Heart right ventricle (tissue), 16 donors: ENCODE results near the gene ADD2. TPM values are rescaled to one million over a fixed set of nuclear protein-coding genes. Genes with fewer than 3 reads are reported as not detected.
A peak's percentile ranks its signal among the peaks of the same experiment; 100 is the strongest.

Source experiments
- ATAC-seq, 8 donors: fragments of 200-7000 bp; cut with Tn5 transposase; one replicate each; pipeline ENCODE4 v1.9.1; 2020; ENCODE audit warnings: mild to moderate bottlenecking in 8 of 8, moderate library complexity in 8 of 8, moderate number of reproducible peaks in 1 of 8
- DNase-seq, 2 donors: peaks; one replicate each; pipeline ENCODE4 v3.0.0-alpha.2; 2020
- H3K27ac ChIP-seq, 10 donors: fragments of 200-600 bp; sonication (generic) in 2 of 10; one replicate each; pipeline versions ENCODE4 v1.5.0 to v1.8.0; 2020 to 2022; ENCODE audit warnings: mild to moderate bottlenecking in 3 of 10
- H3K27me3 ChIP-seq, 7 donors: fragments of 200-600 bp; one replicate each; pipeline ENCODE4 v1.8.0; 2021 to 2022; ENCODE audit warnings: mild to moderate bottlenecking in 2 of 7
- H3K36me3 ChIP-seq, 9 donors: fragments of 200-600 bp; sonication (generic) in 1 of 9; one replicate each; pipeline versions ENCODE4 v1.5.0 to v1.8.0; 2020 to 2022; ENCODE audit warnings: mild to moderate bottlenecking in 2 of 9
- H3K4me1 ChIP-seq, 9 donors: fragments of 200-600 bp; sonication (generic) in 1 of 9; one replicate each; pipeline versions ENCODE4 v1.5.0 to v1.8.0; 2020 to 2022; ENCODE audit warnings: mild to moderate bottlenecking in 4 of 9
- H3K4me3 ChIP-seq, 10 donors: fragments of 200-600 bp; sonication (generic) in 2 of 10; one replicate each; pipeline versions ENCODE4 v1.5.0 to v1.8.0; 2020 to 2022; ENCODE audit warnings: mild to moderate bottlenecking in 7 of 10, moderate library complexity in 2 of 10
- H3K9me3 ChIP-seq, 11 donors: fragments of 200-600 bp in 10 of 11; sonication (generic) in 2 of 11; one replicate each; pipeline versions ENCODE4 v1.5.0 to v1.8.0; 2013 to 2022; ENCODE audit warnings: mild to moderate bottlenecking in 2 of 11, control low read depth in 1 of 11, moderate library complexity in 1 of 11
- CTCF ChIP-seq, 9 donors: fragments of 200-600 bp; sonication (generic) in 2 of 9; IDR thresholded peaks; one replicate each; pipeline versions ENCODE4 v1.5.0 to v1.8.0; 2021 to 2022; ENCODE audit warnings: antibody characterized with exemption in 9 of 9, mild to moderate bottlenecking in 5 of 9, moderate library complexity in 1 of 9
- WGBS, 2 donors: extraction: QIAGEN DNeasy Blood & Tissue Kit; methylation state at CpG; one replicate each; pipeline ENCODE4 v1.1.7; 2013; ENCODE audit warnings: inconsistent platforms in 1 of 2; 5-methylcytosine and 5-hydroxymethylcytosine counted together
- intact Hi-C, 10 donors: fragments of 100-400 bp; cut with DNase I; formaldehyde crosslinking; loops; one replicate each; pipeline versions ENCODE4 v1.11.1 to v1.14.2; 2022
- polyA plus RNA-seq, 2 donors: library from polyadenylated mRNA; stranded (reverse); fragments of 200-250 nt; gene quantifications; one replicate each; pipeline ENCODE4 v1.2.3, GENCODE V29; 2013
- total RNA-seq, 10 donors: library from RNA; stranded (reverse); fragmentation: NEBNext Ultra II Directional in 3 of 10; extraction: Animal tissue kit (Norgen Biotek cat#: 25700) in 3 of 10; gene quantifications; one replicate each; pipeline versions ENCODE4 v1.2.1 to v1.2.4, GENCODE V29; 2021 to 2023
- donor health status: Arrhythmogenic right ventricular cardiomyopathy.
- donor health status: ischemic (EF 13 %, LVEDD 7.1; RV severe dilation, severe dysfunction).
- donor health status: healthy with polysubstance abuse.
- donor health status: DM: no; HTN: yes; CAD: no.
- donor health status: DM: no; HTN: no; CAD: no.
- donor health status: ischemic (EF 25% LVEDD 6.9; RV normal size, moderate dysfunction).
- donor health status: ischemic (EF 25% LVEDD 5.7; RV mildly dilated, moderate dysfunction).
- donor health status: healthy.
- donor health status: DM: yes; HTN: yes; CAD: no.
- donor health status: Ischemic cardiomyopathy.
- donor health status: ischemic (EF 35%, LVEDD 5.7; RV mildly dilated, moderate dysfunction).
- donor health status: nonischemic (EF 11% LVEDD 7.7; RV severe dilation, severe dysfunction).
- donor health status: DM: yes; HTN: yes; CAD: no.
- donor health status: PGD.
- donor health status: ischemic (EF 29% LVEDD 5.4; RV normal size, mild dysfunction).
- donor health status: nonischemic (EF 23%, LVEDD 6.1; RV moderate dilation, normal function).

Gene ADD2
- total and polyA plus RNA-seq, 12 donors, result 0.16 to 5.7 (median 2.2) TPM

GRCh38 chr2:70720124-70720523, 47.9 kb downstream of the ADD2 start:
- ATAC-seq, result peak in 1 of 8 donors; percentile 20
- Histone ChIP-seq H3K4me3 (no peak overlapping the region), H3K27ac (no peak overlapping the region), H3K9me3 (no peaks in the 10 kb centered on the region), H3K4me1 (no peaks in the 10 kb centered on the region), H3K36me3 (no peaks in the 10 kb centered on the region), H3K27me3 (no peaks in the 10 kb centered on the region)
- DNase-seq, result no peak
- 81 to 82% methylated on average over 6 of the region's 6 CpGs for WGBS, 2 donors
- TF ChIP-seq CTCF (IDR thresholded peaks at IDR 0.05), result no peak
- intact Hi-C loops, result no loop called here

GRCh38 chr2:70719231-70719630, 48.8 kb downstream of the ADD2 start:
- DNase-seq (no peak), ATAC-seq (no peak)
- Histone ChIP-seq H3K4me3 (no peak overlapping the region), H3K9me3 (no peaks in the 10 kb centered on the region), H3K4me1 (no peaks in the 10 kb centered on the region), H3K27ac (no peak overlapping the region), H3K36me3 (no peaks in the 10 kb centered on the region), H3K27me3 (no peaks in the 10 kb centered on the region)
- intact Hi-C loops, result no loop called here
- WGBS, 2 donors, result 60 to 93% methylated on average over 3 of the region's 3 CpGs
- TF ChIP-seq CTCF (IDR thresholded peaks at IDR 0.05), result no peak

DNA sequence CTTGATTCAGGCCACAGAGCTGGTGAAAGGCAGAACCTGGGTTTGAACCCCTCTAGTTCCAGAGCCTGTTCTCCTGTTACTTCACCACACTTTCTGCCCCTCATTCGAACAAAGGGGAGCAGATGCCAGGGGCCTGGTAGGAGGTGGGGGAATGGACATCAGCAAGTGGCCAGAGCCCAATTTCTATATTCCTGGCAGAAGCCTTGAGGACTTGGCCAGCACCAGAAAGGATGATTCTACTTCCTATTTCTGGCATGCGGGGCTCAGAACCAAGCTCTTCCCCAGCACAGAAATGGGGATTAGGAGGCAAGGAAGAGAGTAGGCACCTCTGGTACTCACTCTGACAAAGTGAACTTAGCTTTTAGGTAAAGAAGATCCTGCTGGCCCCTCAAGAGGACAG, 49.3 kb downstream of the ADD2 start:
- TF ChIP-seq CTCF (IDR thresholded peaks at IDR 0.05), result no peak

DNA sequence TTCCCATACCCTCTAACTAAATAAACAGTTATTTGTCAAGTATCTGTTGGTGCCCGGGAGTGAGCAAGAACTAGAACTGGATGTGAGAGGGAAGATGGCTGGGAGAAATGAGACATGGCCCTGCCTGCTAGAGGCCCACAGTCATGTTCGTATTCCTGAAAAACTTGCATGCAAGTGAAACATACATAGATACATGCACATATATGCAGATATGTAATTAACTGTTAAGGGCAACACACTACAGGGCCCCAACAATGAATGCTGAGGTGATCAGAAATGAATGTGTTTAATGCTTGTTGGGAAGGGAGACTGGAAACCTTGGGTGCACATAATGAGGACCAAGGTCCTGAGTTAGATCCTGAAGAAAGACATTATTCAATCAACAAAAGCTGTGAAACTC, 49.8 kb downstream of the ADD2 start:
- Histone ChIP-seq H3K4me1 (no peaks in the 10 kb centered on the region), H3K27me3 (no peaks in the 10 kb centered on the region), H3K27ac (no peak overlapping the region), H3K9me3 (no peaks in the 10 kb centered on the region), H3K36me3 (no peaks in the 10 kb centered on the region), H3K4me3 (no peak overlapping the region)
- no peak for TF ChIP-seq CTCF (IDR thresholded peaks at IDR 0.05)
- ATAC-seq, result no peak
- 84 to 92% methylated on average over 2 of the region's 2 CpGs for WGBS, 2 donors
- DNase-seq, result no peak
- intact Hi-C loops, result no loop called here

More for the DNA sequence above, 49.3 kb downstream of the ADD2 start:
- no peak for DNase-seq
- WGBS, 2 donors, result 89 to 90% methylated on average over 2 of the region's 2 CpGs
- H3K27ac ChIP-seq, result no peak overlapping the region
- no peaks in the 10 kb centered on the region for H3K9me3 ChIP-seq
- ATAC-seq, result no peak
- intact Hi-C loops, result no loop called here
- no peaks in the 10 kb centered on the region for H3K4me1 ChIP-seq
- H3K27me3 ChIP-seq, result no peaks in the 10 kb centered on the region
- no peak overlapping the region for H3K4me3 ChIP-seq
- H3K36me3 ChIP-seq, result no peaks in the 10 kb centered on the region
